Ovary (tissue), 9 donors: ENCODE results near the gene PLSCR5. TPM values are rescaled to one million over a fixed set of nuclear protein-coding genes. Genes with fewer than 3 reads are reported as not detected.

Experiments used
- DNase-seq, 5 donors: peaks; one replicate each; pipeline ENCODE4 v3.0.0-alpha.2; 2019 to 2020
- H3K27ac ChIP-seq, 2 donors: fragments of 200-600 bp; one replicate each; pipeline versions ENCODE4 v1.5.1 to v1.8.0; 2019 to 2022
- H3K27me3 ChIP-seq: fragments of 200-600 bp; one replicate; pipeline ENCODE4 v1.8.0; 2022
- H3K36me3 ChIP-seq: fragments of 200-600 bp; sonication (generic); one replicate; pipeline ENCODE4 v1.5.1; 2019
- H3K4me1 ChIP-seq: one replicate; pipeline ENCODE4 v1.8.1; 2013; ENCODE audit warnings: mild to moderate bottlenecking, moderate library complexity; ENCODE audit not compliant: insufficient read depth
- H3K4me3 ChIP-seq: fragments of 200-600 bp; sonication (generic); one replicate; pipeline ENCODE4 v1.5.1; 2017
- H3K9me3 ChIP-seq, 2 donors: fragments of 200-600 bp in 1 of 2; sonication (generic) in 1 of 2; one replicate each; pipeline versions ENCODE4 v1.5.1 to v1.8.1; 2013 to 2019; ENCODE audit warnings: mild to moderate bottlenecking in 1 of 2, moderate library complexity in 1 of 2
- CTCF ChIP-seq, 3 donors: fragments of 450-650 bp in 2 of 3; fragments of 200-600 bp in 1 of 3; IDR thresholded peaks; one replicate each; pipeline versions ENCODE4 v1.5.1 to v1.8.0; 2016 to 2022; ENCODE audit warnings: antibody characterized with exemption in 3 of 3, mild to moderate bottlenecking in 1 of 3
- EP300 ChIP-seq: sonication (generic); formaldehyde crosslinking; IDR thresholded peaks from one replicate; pipeline ENCODE4 v1.6.1; 2017; ENCODE audit warnings: antibody characterized with exemption
- POLR2A ChIP-seq: fragments of 450-650 bp; IDR thresholded peaks from one replicate; pipeline ENCODE4 v1.6.1; 2017; ENCODE audit warnings: antibody characterized with exemption, mild to moderate bottlenecking, moderate library complexity
- WGBS, 3 donors: extraction: QIAGEN DNeasy Blood & Tissue Kit in 1 of 3; methylation state at CpG; one replicate each; pipeline versions ENCODE4 v1.1.5 to v1.1.7; 2013 to 2017; 5-methylcytosine and 5-hydroxymethylcytosine counted together
- intact Hi-C, 4 donors: fragments of 100-400 bp; cut with DNase I; formaldehyde crosslinking; loops; one replicate each; pipeline versions ENCODE4 v1.11.0 to v1.15.1; 2022 to 2023
- polyA plus RNA-seq, 2 donors: library from polyadenylated mRNA; stranded (reverse); fragments of 200-250 nt in 1 of 2; fragments of 350-450 nt in 1 of 2; fragmentation: Illumina TruSeq in 1 of 2; extraction: RNeasy Lipid Tissue Mini Kit (QIAGEN cat#74804) in 1 of 2; gene quantifications; one replicate each; pipeline ENCODE4 v1.2.3, GENCODE V29; 2013 to 2014
- total RNA-seq, 7 donors: library from RNA; depleted of rRNA in 2 of 7; stranded (reverse); fragments of >200 nt in 2 of 7; fragmentation: NEBNext Ultra II Directional in 3 of 7; extraction: Animal tissue kit (Norgen Biotek cat#: 25700) in 3 of 7; gene quantifications; one replicate each; pipeline versions ENCODE4 v1.1.0 to v1.2.4, GENCODE V29; 2016 to 2023
- donor health status: DM: no; HTN: no; CAD: no; lungs with moderate emphysema.
- donor health status: DM: no; HTN: no; CAD: no.
- donor health status: Bipolar disorder and iron deficiency.
- donor health status: DM: yes; HTN: yes; CAD: no.
- donor health status: DM: no; HTN: no; CAD: no.
- donor health status: DM: yes; HTN: yes; CAD: no.

The PLSCR5 gene
- total and polyA plus RNA-seq, 9 donors = not detected

- H3K27me3 ChIP-seq = no peaks in the 10 kb centered on the region
- H3K36me3 ChIP-seq = no peaks in the 10 kb centered on the region
- H3K4me1 ChIP-seq = no peaks in the 10 kb centered on the region
- no peaks in the 10 kb centered on the region for H3K9me3 ChIP-seq
- TF ChIP-seq CTCF (IDR thresholded peaks at IDR 0.05) (no peak), POLR2A (no peak), EP300 (no peak)
- no peak overlapping the region for H3K27ac ChIP-seq
- DNase-seq = no peak
- intact Hi-C loops = loop anchor here in 1 of 4 donors (10.0 kb wide), 1 partner anchor 337 kb away; no protein-coding TSS in a partner anchor
- no peak overlapping the region for H3K4me3 ChIP-seq
- 79 to 100% (median 89%) methylated on average over 1 of the region's 1 CpG for WGBS, 3 donors
Measured at GRCh38 chr3:146561879-146562278, 43.3 kb downstream of the PLSCR5 start.

GRCh38 chr3:146561463-146561862 lies 43.7 kb downstream of the PLSCR5 start:
- no peak for DNase-seq
- no peaks in the 10 kb centered on the region for H3K4me1 ChIP-seq
- TF ChIP-seq CTCF (IDR thresholded peaks at IDR 0.05) (no peak), EP300 (no peak), POLR2A (no peak)
- no peaks in the 10 kb centered on the region for H3K27me3 ChIP-seq
- no peaks in the 10 kb centered on the region for H3K36me3 ChIP-seq
- WGBS, 3 donors = 93 to 100% (median 94%) methylated on average over 1 of the region's 1 CpG
- no peaks in the 10 kb centered on the region for H3K9me3 ChIP-seq
- no peak overlapping the region for H3K4me3 ChIP-seq
- intact Hi-C loops = loop anchor here in 1 of 4 donors (10.0 kb wide), 1 partner anchor 337 kb away; no protein-coding TSS in a partner anchor
- H3K27ac ChIP-seq = no peak overlapping the region

GRCh38 chr3:146560678-146561077 lies 44.5 kb downstream of the PLSCR5 start:
- no peaks in the 10 kb centered on the region for H3K9me3 ChIP-seq
- intact Hi-C loops = loop anchor here in 1 of 4 donors (10.0 kb wide), 1 partner anchor 336 kb away; no protein-coding TSS in a partner anchor
- WGBS, 3 donors = 81 to 91% (median 85%) methylated on average over 2 of the region's 2 CpGs
- no peak for DNase-seq
- no peaks in the 10 kb centered on the region for H3K4me1 ChIP-seq
- H3K36me3 ChIP-seq = no peaks in the 10 kb centered on the region
- H3K4me3 ChIP-seq = no peak overlapping the region
- no peak overlapping the region for H3K27ac ChIP-seq
- H3K27me3 ChIP-seq = no peaks in the 10 kb centered on the region
- TF ChIP-seq CTCF (IDR thresholded peaks at IDR 0.05) (no peak), POLR2A (no peak), EP300 (no peak)

DNA sequence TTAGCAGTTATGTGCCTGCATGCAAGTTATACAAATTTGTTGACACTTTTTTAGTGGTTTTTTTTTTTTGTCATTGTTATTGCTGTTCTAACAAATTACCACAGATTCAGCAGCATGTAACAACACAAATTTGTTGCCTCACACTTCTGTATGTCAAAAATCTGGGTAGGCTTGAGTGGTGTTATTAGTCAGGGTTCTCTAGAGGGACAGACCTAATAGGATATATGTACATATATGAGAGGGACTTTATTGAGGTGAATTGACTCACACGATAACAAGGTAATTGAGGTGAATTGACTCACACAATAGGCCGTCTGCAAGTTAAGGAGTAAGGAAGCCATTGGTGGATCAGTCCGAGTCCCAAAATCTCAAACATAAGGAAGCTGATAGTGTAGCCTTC lies 45.8 kb downstream of the PLSCR5 start:
- intact Hi-C loops = no loop called here
- WGBS, 3 donors = 91 to 96% (median 93%) methylated on average over 3 of the region's 3 CpGs
- DNase-seq = no peak
- TF ChIP-seq POLR2A (no peak), CTCF (IDR thresholded peaks at IDR 0.05) (no peak), EP300 (no peak)
- Histone ChIP-seq H3K9me3 (no peaks in the 10 kb centered on the region), H3K27ac (no peak overlapping the region), H3K27me3 (no peaks in the 10 kb centered on the region), H3K36me3 (no peaks in the 10 kb centered on the region), H3K4me1 (no peaks in the 10 kb centered on the region), H3K4me3 (no peak overlapping the region)
